Measurements from ENCODE around the gene MC5R.
"Not testable (repeated sequence)": the region's sequence is repeated elsewhere in the genome, so short reads cannot be mapped to it uniquely, and the experiment has no call there.

The MC5R gene

GRCh38 chr18:13849791-13850190 lies 25.8 kb downstream of the MC5R start:
- DNase-seq (ENCODE audit: low spot score), result no peak

GRCh38 chr18:13862898-13863297 lies 38.9 kb downstream of the MC5R start:
- DNase-seq (ENCODE audit: low spot score), result not testable (repeated sequence)

GRCh38 chr18:13868501-13869271 lies 44.7 kb downstream of the MC5R start:
- DNase-seq (ENCODE audit: low spot score), result no peak

- no peak for DNase-seq (ENCODE audit: low spot score)
Observed at GRCh38 chr18:13871701-13872100, 47.8 kb downstream of the MC5R start.

- DNase-seq (ENCODE audit: low spot score), result no peak
Observed at GRCh38 chr18:13872373-13872772, 48.4 kb downstream of the MC5R start.

- no peak for DNase-seq (ENCODE audit: low spot score)
Observed at GRCh38 chr18:13872932-13873331, 49.0 kb downstream of the MC5R start.

- DNase-seq (ENCODE audit: low spot score), result no peak
Observed at GRCh38 chr18:13874558-13874957, 50.6 kb downstream of the MC5R start.
